ENCODE results near the gene MACROD2.

MACROD2 gene

GRCh38 chr20:15564981-15565380 is 1569.7 kb downstream of the MACROD2 start:
- CTCF ChIA-PET, result no interaction called here
- POLR2A ChIA-PET, result no interaction called here
- no peak overlapping the region for H3K4me3 ChIP-seq (ENCODE audit: low read depth, low read length)
- DNase-seq (ENCODE audit: low read depth, low spot score), result no peak
- no peak for TF ChIP-seq CTCF (IDR thresholded peaks at IDR 0.05; ENCODE audit: insufficient read depth, low read length, missing control alignments)

GRCh38 chr20:15565786-15566185 is 1570.5 kb downstream of the MACROD2 start:
- ChIA-PET CTCF (no interaction called here), POLR2A (no interaction called here)
- no peak for TF ChIP-seq CTCF (IDR thresholded peaks at IDR 0.05; ENCODE audit: insufficient read depth, low read length, missing control alignments)
- no peak overlapping the region for H3K4me3 ChIP-seq (ENCODE audit: low read depth, low read length)
- no peak for DNase-seq (ENCODE audit: low read depth, low spot score)

GRCh38 chr20:15567219-15567618 is 1571.9 kb downstream of the MACROD2 start:
- TF ChIP-seq CTCF (IDR thresholded peaks at IDR 0.05; ENCODE audit: insufficient read depth, low read length, missing control alignments), result no peak
- no peak overlapping the region for H3K4me3 ChIP-seq (ENCODE audit: low read depth, low read length)
- DNase-seq (ENCODE audit: low read depth, low spot score), result no peak
- ChIA-PET CTCF (no interaction called here), POLR2A (no interaction called here)

- H3K4me3 ChIP-seq (ENCODE audit: low read depth, low read length), result no peak overlapping the region
- no peak for TF ChIP-seq CTCF (IDR thresholded peaks at IDR 0.05; ENCODE audit: insufficient read depth, low read length, missing control alignments)
- POLR2A ChIA-PET, result no interaction called here
- CTCF ChIA-PET, result no interaction called here
- no peak for DNase-seq (ENCODE audit: low read depth, low spot score)
These were observed 1574.8 kb downstream of the MACROD2 start for GRCh38 chr20:15570156-15570555.

- ChIA-PET CTCF (no interaction called here), POLR2A (no interaction called here)
These were observed 1575.7 kb downstream of the MACROD2 start for GRCh38 chr20:15571056-15571455.

GRCh38 chr20:15575255-15575654 is 1579.9 kb downstream of the MACROD2 start:
- H3K4me3 ChIP-seq (ENCODE audit: low read depth, low read length), result no peak overlapping the region
- TF ChIP-seq CTCF (IDR thresholded peaks at IDR 0.05; ENCODE audit: insufficient read depth, low read length, missing control alignments), result no peak
- ChIA-PET POLR2A (no interaction called here), CTCF (no interaction called here)
- DNase-seq (ENCODE audit: low read depth, low spot score), result no peak

More at GRCh38 chr20:15571056-15571455, 1575.7 kb downstream of the MACROD2 start:
- H3K4me3 ChIP-seq (ENCODE audit: low read depth, low read length), result no peak overlapping the region
- TF ChIP-seq CTCF (IDR thresholded peaks at IDR 0.05; ENCODE audit: insufficient read depth, low read length, missing control alignments), result no peak
- DNase-seq (ENCODE audit: low read depth, low spot score), result no peak
